Lung (tissue), 12 donors: ENCODE data around the gene ANXA3. TPM values are rescaled to one million over a fixed set of nuclear protein-coding genes. Genes with fewer than 3 reads are reported as not detected.

Experiments used
- ATAC-seq: fragments of 200-7000 bp; cut with Tn5 transposase; one replicate; pipeline ENCODE4 v1.9.1; 2020; ENCODE audit warnings: moderate number of reproducible peaks; ENCODE audit not compliant: insufficient read depth, low FRiP score
- DNase-seq, 3 donors: peaks; one replicate each; pipeline ENCODE4 v3.0.0-alpha.2; 2013 to 2017
- H3K27ac ChIP-seq, 2 donors: one replicate each; pipeline ENCODE4 v1.5.1; 2013; ENCODE audit warnings: mild to moderate bottlenecking in 2 of 2, moderate library complexity in 2 of 2, control low read depth in 1 of 2, inconsistent platforms in 1 of 2, low read depth in 1 of 2, low read length in 1 of 2
- H3K27me3 ChIP-seq, 3 donors: one replicate each; pipeline ENCODE4 v1.5.1; 2013; ENCODE audit warnings: low read length in 2 of 3; ENCODE audit not compliant: control insufficient read depth in 3 of 3, insufficient read depth in 3 of 3
- H3K36me3 ChIP-seq, 4 donors: one replicate each; pipeline ENCODE4 v1.5.1; 2013; ENCODE audit warnings: low read length in 4 of 4, mild to moderate bottlenecking in 1 of 4, moderate library complexity in 1 of 4; ENCODE audit not compliant: control insufficient read depth in 4 of 4, insufficient read depth in 4 of 4
- H3K4me1 ChIP-seq, 5 donors: one replicate each; pipeline ENCODE4 v1.5.1; 2013; ENCODE audit warnings: low read length in 5 of 5, mild to moderate bottlenecking in 2 of 5, moderate library complexity in 1 of 5; ENCODE audit not compliant: control insufficient read depth in 5 of 5, insufficient read depth in 5 of 5
- H3K4me3 ChIP-seq: one replicate; pipeline ENCODE4 v1.5.1; 2013; ENCODE audit warnings: mild to moderate bottlenecking, control low read depth, moderate library complexity
- H3K9ac ChIP-seq, 2 donors: one replicate each; pipeline ENCODE4 v1.5.1; 2013; ENCODE audit warnings: low read length in 2 of 2, control low read depth in 1 of 2; ENCODE audit not compliant: insufficient read depth in 1 of 2
- H3K9me3 ChIP-seq, 4 donors: one replicate each; pipeline ENCODE4 v1.5.1; 2013; ENCODE audit warnings: low read length in 3 of 4, mild to moderate bottlenecking in 1 of 4, moderate library complexity in 1 of 4; ENCODE audit not compliant: control insufficient read depth in 4 of 4, insufficient read depth in 3 of 4
- WGBS, 2 donors: extraction: QIAGEN DNeasy Blood & Tissue Kit; methylation state at CpG; one replicate each; pipeline ENCODE4 v1.1.7; 2013; 5-methylcytosine and 5-hydroxymethylcytosine counted together
- polyA plus RNA-seq, 2 donors: library from polyadenylated mRNA; stranded (reverse); fragments of 200-250 nt; gene quantifications; one replicate each; pipeline ENCODE4 v1.2.1, GENCODE V29; 2013
- total RNA-seq, 2 donors: library from RNA; depleted of rRNA in 1 of 2; stranded (reverse); fragments of >200 nt in 1 of 2; gene quantifications; one replicate each; pipeline ENCODE4 v1.2.1, GENCODE V29; 2014 to 2021
- TF ChIP-seq, protein P1 (sequence below): IDR thresholded peaks from 2 replicates; pipeline ENCODE4 v1.5.1; 2012; ENCODE audit warnings: mild to moderate bottlenecking; ENCODE audit errors: control extremely low read depth, extremely low read depth
- donor health status: control.
- donor health status: control.
- donor health status: Bipolar disorder and iron deficiency.
- donor health status: healthy.
- donor health status: DM: yes; HTN: yes; CAD: no.

The ANXA3 gene
- total and polyA plus RNA-seq, 4 donors, result 84.1 to 244 (median 156) TPM

DNA sequence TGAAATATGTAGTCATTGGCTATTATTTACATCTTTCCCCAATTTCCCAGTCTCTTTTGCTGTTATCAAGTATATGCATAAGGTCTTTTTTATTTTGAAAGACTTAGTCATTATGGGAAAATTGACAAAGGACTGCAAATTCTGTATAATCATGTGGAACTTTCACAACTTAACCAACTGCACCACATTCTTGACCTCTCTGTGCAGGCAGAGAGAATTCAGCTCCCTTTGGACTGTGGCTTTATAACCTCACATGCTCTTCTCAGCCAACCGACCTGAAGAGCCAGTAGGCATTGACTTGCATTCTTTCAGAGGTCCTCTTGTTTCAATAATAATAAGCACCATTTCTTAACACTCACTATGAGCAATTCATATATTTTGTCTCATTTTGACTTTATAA lies 66.9 kb downstream of the ANXA3 start:
- Histone ChIP-seq H3K27ac (no peak overlapping the region), H3K27me3 (no peaks in the 10 kb centered on the region), H3K9ac (no peak overlapping the region), H3K36me3 (no peaks in the 10 kb centered on the region), H3K4me3 (no peak overlapping the region), H3K4me1 (no peaks in the 10 kb centered on the region), H3K9me3 (no peaks in the 10 kb centered on the region)
- TF ChIP-seq, protein P1, sequence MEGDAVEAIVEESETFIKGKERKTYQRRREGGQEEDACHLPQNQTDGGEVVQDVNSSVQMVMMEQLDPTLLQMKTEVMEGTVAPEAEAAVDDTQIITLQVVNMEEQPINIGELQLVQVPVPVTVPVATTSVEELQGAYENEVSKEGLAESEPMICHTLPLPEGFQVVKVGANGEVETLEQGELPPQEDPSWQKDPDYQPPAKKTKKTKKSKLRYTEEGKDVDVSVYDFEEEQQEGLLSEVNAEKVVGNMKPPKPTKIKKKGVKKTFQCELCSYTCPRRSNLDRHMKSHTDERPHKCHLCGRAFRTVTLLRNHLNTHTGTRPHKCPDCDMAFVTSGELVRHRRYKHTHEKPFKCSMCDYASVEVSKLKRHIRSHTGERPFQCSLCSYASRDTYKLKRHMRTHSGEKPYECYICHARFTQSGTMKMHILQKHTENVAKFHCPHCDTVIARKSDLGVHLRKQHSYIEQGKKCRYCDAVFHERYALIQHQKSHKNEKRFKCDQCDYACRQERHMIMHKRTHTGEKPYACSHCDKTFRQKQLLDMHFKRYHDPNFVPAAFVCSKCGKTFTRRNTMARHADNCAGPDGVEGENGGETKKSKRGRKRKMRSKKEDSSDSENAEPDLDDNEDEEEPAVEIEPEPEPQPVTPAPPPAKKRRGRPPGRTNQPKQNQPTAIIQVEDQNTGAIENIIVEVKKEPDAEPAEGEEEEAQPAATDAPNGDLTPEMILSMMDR, result no peak
- ATAC-seq (no peak), DNase-seq (no peak)
- WGBS, 2 donors, result 90% methylated on average over 1 of the region's 1 CpG

DNA sequence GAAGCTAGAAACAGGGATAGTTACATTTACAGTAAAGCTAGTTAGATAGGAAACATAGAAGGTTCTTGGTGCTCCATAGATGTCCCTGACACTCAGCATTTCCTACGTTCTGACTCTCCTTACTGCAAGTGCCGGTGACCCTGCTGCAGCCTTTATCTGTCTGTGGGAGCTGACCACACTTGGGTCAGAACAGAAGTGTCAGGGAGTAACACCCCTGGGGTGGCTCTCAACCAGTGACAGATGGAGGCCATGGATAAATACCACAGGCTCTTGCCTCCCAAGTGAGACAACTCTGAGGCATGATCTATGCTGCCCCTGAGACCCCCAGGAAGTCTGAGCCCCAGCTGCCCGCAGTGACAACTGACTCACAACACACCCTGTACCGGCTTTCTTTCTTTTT lies 69.8 kb downstream of the ANXA3 start:
- Histone ChIP-seq H3K27ac (no peak overlapping the region), H3K36me3 (no peaks in the 10 kb centered on the region), H3K27me3 (no peaks in the 10 kb centered on the region), H3K4me3 (no peak overlapping the region), H3K9me3 (no peaks in the 10 kb centered on the region), H3K9ac (no peak overlapping the region), H3K4me1 (no peaks in the 10 kb centered on the region)
- 79 to 82% methylated on average over 4 of the region's 4 CpGs for WGBS, 2 donors
- ATAC-seq, result no peak
- TF ChIP-seq, protein P1, result no peak
- DNase-seq, result no peak

DNA sequence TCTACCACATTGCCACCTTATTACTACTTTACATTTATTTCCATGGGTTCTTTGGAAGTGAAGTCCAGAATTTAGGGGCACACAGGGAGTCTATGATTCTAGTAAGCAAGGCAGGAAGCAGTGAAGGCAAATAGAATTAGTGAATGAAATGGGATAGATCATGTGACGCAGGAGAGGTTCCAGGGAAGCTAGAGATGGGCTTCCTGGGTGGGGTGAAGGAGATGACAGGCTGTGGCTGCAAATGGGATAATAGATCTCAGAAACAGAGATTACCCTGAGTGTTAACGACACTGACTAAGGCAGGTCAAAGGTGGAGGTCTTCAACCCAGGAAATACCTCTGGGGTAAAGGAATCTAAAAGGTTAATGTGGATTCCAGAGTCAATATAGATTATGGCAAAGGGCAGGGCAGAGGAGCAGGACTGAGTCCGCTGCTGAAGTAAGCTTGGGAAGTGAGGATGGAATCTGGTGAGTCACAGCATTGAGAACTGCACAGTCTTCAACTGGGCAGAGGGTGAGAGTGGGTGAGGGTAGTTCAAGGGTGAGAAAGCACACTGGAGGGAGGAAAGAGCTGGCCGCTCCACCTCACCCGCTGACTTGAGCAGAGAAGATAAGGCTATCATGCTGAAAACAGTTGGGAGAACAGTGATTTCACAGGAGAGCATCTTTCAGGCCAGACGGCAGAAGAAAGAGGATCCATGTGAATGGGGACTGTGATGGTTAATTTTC lies 70.8 kb downstream of the ANXA3 start:
- no peaks in the 10 kb centered on the region for H3K4me1 ChIP-seq
- no peak overlapping the region for H3K27ac ChIP-seq
- DNase-seq (no peak), ATAC-seq (no peak)
- no peak overlapping the region for H3K9ac ChIP-seq
- H3K27me3 ChIP-seq, result no peaks in the 10 kb centered on the region
- TF ChIP-seq, protein P1, result no peak
- no peaks in the 10 kb centered on the region for H3K36me3 ChIP-seq
- H3K9me3 ChIP-seq, result no peaks in the 10 kb centered on the region
- 86 to 94% methylated on average over 6 of the region's 6 CpGs for WGBS, 2 donors
- H3K4me3 ChIP-seq, result no peak overlapping the region

DNA sequence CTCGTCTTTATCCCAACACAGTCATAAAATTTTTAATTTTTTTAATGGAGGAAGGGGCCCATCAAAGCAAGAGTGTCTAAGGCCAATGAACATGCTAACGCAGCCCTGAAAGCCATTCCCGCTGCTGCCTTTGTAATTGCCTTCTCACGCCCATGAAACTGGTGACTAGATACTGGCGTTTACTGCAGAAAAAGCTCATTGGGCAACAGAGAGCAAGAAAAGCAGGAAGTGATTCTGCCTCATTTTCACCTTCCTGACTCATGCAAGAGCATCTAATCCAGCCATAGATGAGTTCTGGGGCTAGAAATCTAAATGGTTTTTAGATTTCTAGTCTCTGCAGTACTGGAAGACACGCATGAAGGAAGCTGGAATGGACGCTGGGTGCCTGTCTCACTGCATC lies 72.5 kb downstream of the ANXA3 start:
- WGBS, 2 donors, result 88 to 93% methylated on average over 7 of the region's 7 CpGs
- DNase-seq (no peak), ATAC-seq (no peak)
- no peak overlapping the region for H3K27ac ChIP-seq
- H3K4me1 ChIP-seq, result no peaks in the 10 kb centered on the region
- H3K36me3 ChIP-seq, result no peaks in the 10 kb centered on the region
- TF ChIP-seq, protein P1, result no peak
- H3K9me3 ChIP-seq, result no peaks in the 10 kb centered on the region
- H3K27me3 ChIP-seq, result no peaks in the 10 kb centered on the region
- H3K4me3 ChIP-seq, result no peak overlapping the region
- no peak overlapping the region for H3K9ac ChIP-seq
